ENCODE measurements around the gene SORL1-AS1.

Gene SORL1-AS1

GRCh38 chr11:121474680-121475079 is 21.9 kb upstream of the SORL1-AS1 start:
- DNase-seq: no peak

DNA sequence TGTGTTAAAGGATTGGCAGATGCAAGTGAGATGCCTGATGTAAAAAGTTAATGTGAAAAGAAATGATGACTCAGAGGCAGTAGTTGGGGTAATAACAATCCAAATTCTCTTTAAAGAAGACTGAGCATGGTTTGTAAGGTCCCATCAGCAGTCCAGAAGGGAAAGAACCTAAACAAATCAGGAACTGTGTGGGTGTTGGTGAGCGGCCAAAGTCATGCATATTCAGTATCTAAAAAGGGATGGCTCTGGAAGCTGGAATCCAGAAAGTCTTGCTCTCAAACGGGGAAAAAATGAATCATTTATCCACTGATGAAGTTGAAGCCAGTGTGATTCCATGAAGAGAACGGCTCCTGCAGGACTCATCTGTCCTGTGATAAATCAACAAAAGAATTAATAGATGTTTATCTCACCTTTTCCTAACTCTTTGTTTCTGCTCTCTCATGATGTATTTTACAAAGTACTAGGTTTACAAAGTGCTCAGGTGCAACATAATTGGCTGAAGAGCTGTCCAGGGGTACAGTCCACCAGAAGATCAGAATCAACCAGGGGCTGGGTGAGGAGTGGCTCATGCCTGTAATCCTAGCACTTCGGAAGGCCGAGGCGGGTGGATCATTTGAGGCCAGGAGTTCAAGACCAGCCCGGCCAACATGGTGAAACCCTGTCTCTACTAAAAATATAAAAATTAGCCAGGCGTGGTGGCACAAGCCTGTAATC is 20.5 kb upstream of the SORL1-AS1 start:
- no peak for DNase-seq

- no peak for DNase-seq
These were observed 19.5 kb upstream of the SORL1-AS1 start for GRCh38 chr11:121472312-121472711.

DNA sequence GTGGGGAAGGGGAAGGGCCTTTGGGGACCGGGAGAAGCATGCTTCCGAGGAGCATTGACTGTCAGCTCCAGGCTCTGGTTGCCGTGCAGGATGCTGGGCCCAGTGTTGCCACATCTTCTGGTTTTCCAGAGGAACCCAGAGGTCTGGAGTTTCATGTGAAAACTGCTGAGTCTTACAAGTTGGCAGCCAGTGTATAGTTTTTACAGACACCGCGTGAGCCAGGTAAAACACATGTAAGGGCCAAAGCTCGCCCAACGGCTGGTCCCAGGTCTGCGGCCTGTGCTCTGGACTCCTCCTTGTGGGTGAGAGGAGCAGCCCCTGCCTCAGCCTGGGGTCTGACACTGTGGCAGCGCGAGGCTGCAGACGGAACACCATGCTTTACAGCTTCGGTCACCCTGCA is 18.4 kb upstream of the SORL1-AS1 start:
- no peak for DNase-seq

DNA sequence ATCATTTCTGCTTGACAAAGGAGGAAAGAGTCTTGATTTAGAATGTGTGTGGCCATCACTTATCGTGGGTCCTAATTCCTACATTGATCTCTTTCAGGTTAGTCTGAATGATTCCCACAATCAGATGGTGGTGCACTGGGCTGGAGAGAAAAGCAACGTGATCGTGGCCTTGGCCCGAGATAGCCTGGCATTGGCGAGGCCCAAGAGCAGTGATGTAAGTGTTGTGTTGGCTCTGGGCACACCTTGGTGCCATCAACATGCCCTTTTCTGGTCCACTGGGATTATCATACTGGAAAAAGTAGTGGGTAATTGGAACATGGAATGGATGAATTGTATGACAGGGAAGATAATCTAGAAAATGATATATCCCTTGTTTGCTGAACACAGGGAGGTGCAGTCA is 17.1 kb upstream of the SORL1-AS1 start:
- DNase-seq: no peak

DNA sequence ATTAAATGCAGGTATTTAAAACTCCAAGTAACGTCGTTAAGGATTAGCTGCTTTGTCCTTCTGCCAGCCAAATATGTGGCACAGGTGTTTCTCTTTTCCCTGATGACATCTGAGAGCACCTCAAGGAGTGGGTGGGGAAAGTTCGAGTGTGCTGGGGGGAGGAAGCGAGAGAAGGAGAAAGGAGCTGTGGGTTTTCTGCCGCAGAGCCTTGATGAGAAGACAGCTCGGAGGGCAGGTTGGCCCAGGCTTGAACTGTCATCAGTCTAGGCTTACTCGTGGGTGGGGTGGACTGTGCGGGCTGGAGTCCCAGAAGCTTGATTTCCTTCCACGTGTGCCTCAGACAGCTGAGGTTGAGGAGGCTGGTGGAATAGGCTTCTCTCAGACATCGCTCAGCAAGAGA is 15.2 kb upstream of the SORL1-AS1 start:
- no peak for DNase-seq

DNA sequence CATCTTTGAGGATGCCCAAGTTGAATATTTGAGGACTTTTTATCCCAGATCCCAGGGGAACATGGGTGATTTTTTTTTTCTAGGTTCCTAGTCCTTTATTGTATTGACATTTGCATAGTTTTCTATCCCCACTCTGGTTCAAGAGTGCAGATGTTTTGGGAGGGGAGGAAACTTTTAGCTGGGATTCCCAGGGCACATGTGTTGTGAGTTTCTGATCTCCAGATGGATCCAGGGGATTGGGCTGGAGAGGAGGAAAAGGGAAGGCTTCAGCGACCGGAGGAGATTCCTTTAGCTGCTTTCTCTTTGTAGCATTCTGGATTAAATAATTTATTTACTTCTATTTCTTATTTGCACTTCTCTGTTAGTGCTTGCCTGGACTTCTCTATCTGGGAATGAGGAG is 14.7 kb upstream of the SORL1-AS1 start:
- no peak for DNase-seq

DNA sequence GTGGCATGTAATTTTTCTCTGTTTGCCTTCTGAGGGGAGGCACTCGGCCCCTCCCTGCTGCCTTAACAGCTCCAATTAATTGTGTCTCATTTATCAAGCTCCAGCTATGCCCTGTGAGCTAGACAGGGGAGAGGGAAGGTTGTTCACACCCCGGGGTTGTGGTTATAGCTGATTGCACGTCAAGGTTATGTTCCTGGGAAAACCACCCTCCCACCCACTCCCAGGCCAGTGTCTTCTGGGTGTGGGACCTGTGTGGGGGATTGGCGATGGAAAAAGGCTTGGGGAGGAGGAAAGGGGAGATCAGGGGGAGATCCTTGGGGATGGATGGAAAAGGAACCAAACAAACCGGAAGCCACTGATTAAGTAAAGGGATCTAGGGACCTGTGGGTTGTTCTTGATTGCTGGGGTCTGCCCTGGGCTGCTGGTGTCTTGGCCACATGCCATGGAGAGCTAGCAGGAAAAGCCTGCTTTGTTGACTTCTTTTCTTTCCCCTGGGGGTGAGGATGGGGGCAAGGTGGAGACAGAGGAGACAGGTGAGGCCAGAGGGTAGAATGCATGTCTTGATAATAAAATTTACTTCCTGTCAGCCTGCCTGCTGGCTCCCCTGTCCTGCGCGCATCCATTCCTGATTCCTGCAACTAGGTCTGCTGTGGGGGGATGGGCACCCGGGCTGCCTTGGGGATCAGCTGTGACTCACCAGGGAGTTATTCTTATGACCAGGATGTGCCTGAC is 13.5 kb upstream of the SORL1-AS1 start:
- DNase-seq: no peak

GRCh38 chr11:121465709-121466062 is 12.9 kb upstream of the SORL1-AS1 start:
- no peak for DNase-seq

DNA sequence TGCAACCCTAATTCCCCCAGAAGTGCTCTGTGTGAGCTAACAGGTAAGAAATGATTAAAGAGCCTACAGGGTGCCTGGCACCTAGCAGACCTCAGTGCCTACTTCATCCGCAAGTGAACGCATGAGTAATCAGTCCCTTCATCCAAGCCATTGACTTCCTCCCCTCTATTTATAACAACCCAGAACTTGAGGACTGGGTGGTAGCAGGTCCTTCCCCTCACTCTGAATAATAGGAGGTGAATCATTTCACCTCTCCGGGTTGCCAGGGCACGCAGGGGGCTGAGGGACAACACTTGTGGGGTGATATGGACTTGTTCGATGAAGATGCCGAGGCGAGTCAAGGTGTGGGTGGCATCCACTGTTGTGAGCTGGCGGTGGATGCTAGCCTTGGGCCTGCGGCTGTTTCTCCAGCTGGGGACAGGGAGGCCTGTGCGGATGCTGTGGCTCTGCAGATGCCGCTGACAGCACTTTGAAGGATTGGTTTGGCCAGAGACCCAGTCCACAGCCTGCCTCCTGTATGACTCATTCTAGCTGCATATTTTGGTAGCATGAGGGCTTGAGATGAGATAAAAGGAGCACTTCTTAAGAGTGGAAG is 11.7 kb upstream of the SORL1-AS1 start:
- DNase-seq: no peak

GRCh38 chr11:121463689-121464335 is 11.0 kb upstream of the SORL1-AS1 start:
- no peak for DNase-seq

DNA sequence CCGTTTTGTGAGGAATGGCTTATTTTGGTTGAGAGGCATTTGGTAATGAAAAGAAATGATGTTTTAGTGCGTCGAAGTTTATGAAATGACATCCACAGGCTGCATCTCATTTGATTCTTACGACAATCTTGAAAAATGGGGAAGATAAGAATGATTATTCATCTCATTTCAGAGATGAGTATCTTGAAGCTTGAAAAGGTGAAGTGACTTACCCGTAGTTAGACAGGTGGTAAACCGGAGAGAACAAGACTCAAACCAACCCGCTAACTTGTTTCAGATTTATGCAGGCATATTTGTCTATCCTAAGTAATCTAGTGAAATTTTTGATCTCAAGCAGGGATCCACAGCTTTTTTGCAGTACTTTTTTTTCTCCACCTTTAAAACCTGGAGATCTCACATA is 9.1 kb upstream of the SORL1-AS1 start:
- no peak for DNase-seq

DNA sequence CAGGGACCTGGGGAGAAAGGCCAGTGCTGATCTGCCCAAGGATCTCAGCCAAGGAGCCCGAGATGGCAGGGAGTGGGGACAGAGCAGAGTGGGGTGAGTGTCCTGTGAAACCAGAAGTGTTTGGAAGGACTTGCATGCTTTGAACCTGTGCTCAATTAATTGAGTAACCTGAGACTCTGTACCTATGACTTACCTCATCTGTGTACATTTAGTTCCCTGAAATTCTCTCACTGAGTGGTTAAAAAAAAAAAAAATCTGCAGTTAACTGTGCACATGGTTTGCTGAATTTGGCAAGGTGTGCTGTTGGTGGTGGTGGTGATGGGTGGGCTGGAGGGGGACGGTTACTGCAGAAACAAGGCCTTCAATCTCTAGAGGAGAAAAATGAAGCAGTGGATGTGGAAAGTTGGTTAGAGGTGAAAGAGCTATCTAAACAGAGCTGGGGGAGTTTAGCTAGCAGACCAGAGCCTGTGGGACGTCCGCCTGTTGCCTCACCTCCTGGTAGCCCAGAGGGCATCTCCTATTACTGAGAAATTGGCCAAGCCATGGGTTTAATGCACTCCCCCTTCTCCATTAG is 8.3 kb upstream of the SORL1-AS1 start:
- no peak for DNase-seq

- DNase-seq: no peak
These were observed 6.7 kb upstream of the SORL1-AS1 start for GRCh38 chr11:121459413-121460017.

- no peak for DNase-seq
These were observed 5.8 kb upstream of the SORL1-AS1 start for GRCh38 chr11:121458551-121458950.

DNA sequence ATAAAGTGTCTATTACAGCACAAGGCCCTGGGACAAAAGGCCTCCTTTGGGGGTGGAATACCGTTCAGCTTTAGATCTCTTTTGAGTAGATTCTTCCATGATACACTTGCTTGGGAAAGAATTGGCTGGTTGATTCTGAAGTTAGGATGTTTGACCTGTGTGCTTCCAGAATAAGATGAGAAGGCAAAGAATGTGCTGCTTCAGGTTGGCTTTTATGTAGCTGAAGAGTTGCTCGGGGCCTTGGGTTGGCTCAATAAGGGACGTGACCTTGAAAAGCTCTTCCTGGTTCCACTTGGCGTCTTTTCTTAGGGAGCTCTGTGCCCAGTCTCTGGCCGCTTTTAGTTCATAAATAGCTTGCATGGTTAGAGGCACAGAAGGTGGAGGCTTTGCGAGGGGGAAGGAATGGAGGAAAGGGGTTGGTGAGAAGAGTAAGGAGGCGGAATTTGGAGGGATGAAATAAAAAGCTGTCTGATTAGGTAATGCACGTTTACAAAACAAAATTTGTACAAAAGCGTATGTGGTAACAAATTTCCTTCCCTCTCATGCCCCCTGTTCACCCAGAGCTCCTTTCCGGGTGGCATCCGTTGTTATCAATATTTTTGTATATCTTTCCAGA is 4.2 kb upstream of the SORL1-AS1 start:
- DNase-seq: no peak

DNA sequence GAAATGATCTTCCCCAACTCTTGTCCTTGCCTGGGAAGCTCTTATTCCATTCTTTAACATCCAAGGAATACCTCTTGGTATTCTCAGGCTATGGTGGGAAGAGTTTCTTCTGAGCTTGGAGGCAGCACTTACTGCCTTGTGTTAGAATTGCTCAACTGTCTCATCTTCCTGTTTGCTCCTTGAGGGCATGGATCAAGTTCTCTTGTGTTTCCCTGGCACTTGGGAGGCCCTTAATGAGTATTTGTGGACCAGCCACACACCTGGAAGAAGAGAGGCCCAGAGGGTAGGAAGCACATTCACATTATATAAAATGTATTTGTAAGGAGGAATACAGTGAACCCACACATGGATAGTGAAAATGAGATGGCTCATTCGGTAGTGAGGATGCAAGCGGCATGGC is 3.4 kb upstream of the SORL1-AS1 start:
- no peak for DNase-seq

GRCh38 chr11:121455115-121455514 is 2.3 kb upstream of the SORL1-AS1 start:
- no peak for DNase-seq

GRCh38 chr11:121453589-121454299 is 977 bp upstream of the SORL1-AS1 start:
- no peak for DNase-seq

- DNase-seq: peak; percentile 68 to 75
These were observed 670 bp downstream of the SORL1-AS1 start, which contains the start of gene SORL1 for GRCh38 chr11:121451986-121452608. TSS of gene SORL1 (plus strand) at chr11:121452314. CDS start at chr11:121452332, 18 bp downstream.

All from NCI-H1930 (cell line).